Progenitor cell of endocrine pancreas (in vitro differentiated cells): ENCODE data around the gene GLB1L3. TPM values are rescaled to one million over a fixed set of nuclear protein-coding genes. Genes with fewer than 3 reads are reported as not detected.

ENCODE experiments used
- DNase-seq: peaks from one replicate; pipeline ENCODE4 v3.0.0; 2021; ENCODE audit warnings: low spot score; ENCODE audit not compliant: unreplicated experiment
- H3K27ac Mint-ChIP-seq: 2 replicates; pipeline ENCODE4 v1.8.0; 2021; ENCODE audit warnings: mild to moderate bottlenecking, moderate library complexity, mixed read lengths
- H3K27me3 Mint-ChIP-seq: 2 replicates; pipeline ENCODE4 v1.8.0; 2021; ENCODE audit warnings: mixed read lengths
- H3K36me3 Mint-ChIP-seq: 2 replicates; pipeline ENCODE4 v1.8.0; 2022; ENCODE audit warnings: mixed read lengths; ENCODE audit not compliant: insufficient read depth
- H3K4me1 Mint-ChIP-seq: 2 replicates; pipeline ENCODE4 v1.8.0; 2021; ENCODE audit warnings: low read depth, mixed read lengths
- H3K4me3 Mint-ChIP-seq: 2 replicates; pipeline ENCODE4 v1.8.0; 2021; ENCODE audit warnings: low read depth, mild to moderate bottlenecking, moderate library complexity, mixed read lengths
- H3K9me3 Mint-ChIP-seq: 2 replicates; pipeline ENCODE4 v1.8.0; 2021; ENCODE audit warnings: low read depth, mixed read lengths
- total RNA-seq: library from RNA; stranded (reverse); gene quantifications from 2 replicates; pipeline ENCODE4 v1.2.1, GENCODE V29; 2021
- TF ChIP-seq, protein P1 (sequence below): fragments of 200-600 bp; sonication (generic); IDR thresholded peaks from one replicate; pipeline ENCODE4 v1.5.0; 2021; ENCODE audit warnings: antibody characterized with exemption, mild to moderate bottlenecking; ENCODE audit not compliant: unreplicated experiment

Gene GLB1L3
- total RNA-seq, 1 donor from 2014 or later: not detected

DNA sequence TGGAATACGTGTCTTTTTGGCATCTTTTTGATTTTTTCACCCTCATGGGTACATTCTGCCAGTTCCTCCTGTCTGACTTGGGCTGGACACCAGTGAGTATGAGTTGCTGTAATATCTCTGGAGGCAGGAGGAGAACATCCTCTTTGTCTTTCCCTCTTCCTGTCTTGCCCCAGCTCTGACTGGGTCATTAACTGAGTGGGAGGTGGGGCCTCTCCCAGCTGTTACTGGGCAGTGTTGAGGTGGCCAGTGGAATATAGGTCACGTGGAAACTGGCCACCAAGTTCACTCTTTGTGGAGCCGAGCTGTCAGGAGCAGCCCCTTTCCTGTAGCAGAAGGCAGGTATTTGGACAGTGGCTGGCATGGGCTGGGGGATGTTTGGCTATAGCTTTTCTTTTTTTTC, 57.8 kb downstream of the GLB1L3 start:
- no peaks in the 10 kb centered on the region for H3K9me3 Mint-ChIP-seq
- H3K36me3 Mint-ChIP-seq: no peaks in the 10 kb centered on the region
- H3K27ac Mint-ChIP-seq: no peak overlapping the region
- no peak overlapping the region for H3K4me3 Mint-ChIP-seq
- peaks cover 6% of the 10 kb centered on the region for H3K4me1 Mint-ChIP-seq
- peaks cover 48% of the 10 kb centered on the region for H3K27me3 Mint-ChIP-seq
- TF ChIP-seq, protein P1, sequence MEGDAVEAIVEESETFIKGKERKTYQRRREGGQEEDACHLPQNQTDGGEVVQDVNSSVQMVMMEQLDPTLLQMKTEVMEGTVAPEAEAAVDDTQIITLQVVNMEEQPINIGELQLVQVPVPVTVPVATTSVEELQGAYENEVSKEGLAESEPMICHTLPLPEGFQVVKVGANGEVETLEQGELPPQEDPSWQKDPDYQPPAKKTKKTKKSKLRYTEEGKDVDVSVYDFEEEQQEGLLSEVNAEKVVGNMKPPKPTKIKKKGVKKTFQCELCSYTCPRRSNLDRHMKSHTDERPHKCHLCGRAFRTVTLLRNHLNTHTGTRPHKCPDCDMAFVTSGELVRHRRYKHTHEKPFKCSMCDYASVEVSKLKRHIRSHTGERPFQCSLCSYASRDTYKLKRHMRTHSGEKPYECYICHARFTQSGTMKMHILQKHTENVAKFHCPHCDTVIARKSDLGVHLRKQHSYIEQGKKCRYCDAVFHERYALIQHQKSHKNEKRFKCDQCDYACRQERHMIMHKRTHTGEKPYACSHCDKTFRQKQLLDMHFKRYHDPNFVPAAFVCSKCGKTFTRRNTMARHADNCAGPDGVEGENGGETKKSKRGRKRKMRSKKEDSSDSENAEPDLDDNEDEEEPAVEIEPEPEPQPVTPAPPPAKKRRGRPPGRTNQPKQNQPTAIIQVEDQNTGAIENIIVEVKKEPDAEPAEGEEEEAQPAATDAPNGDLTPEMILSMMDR: no peak
- no peak for DNase-seq

DNA sequence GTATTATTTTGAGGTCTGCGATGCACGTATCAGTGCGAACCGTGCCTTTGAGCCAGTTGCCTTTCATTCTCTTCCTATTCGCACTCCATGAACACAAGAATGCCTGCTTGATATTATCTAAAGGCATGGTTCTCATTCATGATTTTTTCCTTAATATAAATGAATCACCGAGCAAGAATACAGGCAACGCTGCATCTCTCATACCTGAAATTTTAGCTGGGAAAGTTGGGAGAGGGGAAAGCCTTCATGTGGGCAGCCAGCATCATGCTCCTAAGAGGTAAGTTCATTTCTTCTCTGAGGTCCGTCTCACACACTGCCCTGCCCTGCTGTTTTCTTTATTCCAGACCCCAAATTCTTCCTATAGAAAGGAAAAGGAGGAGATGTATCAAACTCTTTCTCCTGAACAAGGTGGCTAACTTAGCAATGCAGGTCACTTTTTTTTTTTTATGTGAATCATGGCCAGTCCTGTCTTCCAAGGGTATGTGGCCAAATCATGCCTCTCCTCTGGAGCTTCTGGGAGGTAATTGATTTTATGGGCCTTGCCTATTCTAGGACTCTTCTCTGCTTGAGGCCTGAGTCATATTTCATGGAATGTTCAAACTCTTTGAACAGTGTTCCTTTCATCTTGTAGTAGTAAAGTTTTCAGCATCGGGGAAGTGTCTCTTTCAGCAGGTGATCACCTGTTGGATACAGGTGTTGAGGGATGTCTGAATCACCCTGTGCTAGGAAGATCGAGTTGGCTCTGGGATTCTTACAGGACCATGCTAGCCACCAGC, 58.8 kb downstream of the GLB1L3 start:
- Mint-ChIP-seq H3K4me1 (peaks cover 6% of the 10 kb centered on the region), H3K4me3 (no peak overlapping the region), H3K27me3 (peaks cover 46% of the 10 kb centered on the region), H3K36me3 (no peaks in the 10 kb centered on the region), H3K9me3 (no peaks in the 10 kb centered on the region), H3K27ac (no peak overlapping the region)
- TF ChIP-seq, protein P1: no peak
- no peak for DNase-seq

DNA sequence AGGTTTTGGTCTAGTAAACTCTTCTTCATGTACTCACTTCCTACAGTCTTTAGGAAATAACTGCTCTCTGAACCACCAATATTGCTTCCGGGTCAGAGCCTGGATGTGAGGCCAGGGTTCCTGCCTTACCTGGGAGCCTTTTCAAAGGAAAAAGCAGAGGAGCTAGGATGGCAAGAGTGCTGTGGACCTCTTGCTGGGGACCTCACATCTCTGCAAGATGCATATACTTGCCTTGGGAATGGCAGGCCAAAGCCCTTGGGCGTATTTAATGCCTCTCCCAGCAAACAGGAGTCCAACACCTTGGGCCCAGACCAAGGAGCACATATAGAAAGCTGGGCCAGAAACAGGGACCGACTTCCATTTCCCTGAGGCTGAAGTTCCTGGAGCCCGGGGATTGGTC, 60.9 kb downstream of the GLB1L3 start:
- H3K4me3 Mint-ChIP-seq: no peak overlapping the region
- no peaks in the 10 kb centered on the region for H3K4me1 Mint-ChIP-seq

DNA sequence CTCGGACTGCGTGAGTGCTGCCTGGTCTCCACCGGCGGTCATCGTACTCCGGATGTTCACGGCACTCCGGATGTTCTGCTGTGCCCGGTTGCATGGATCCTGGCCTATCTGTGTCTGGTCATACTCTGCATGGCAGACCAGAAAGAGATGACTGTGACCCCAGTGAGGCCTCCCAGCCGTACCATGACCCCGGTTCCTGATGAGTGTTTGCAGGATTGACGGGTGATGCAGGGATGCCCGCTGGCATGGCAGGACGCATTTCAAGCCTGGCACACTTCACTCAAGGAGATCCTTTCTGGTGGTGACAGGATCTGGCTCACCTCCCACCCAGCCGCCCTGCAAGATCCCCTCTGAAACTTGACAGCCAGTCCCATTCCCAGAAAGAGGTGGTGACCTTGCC, 61.9 kb downstream of the GLB1L3 start:
- Mint-ChIP-seq H3K36me3 (no peaks in the 10 kb centered on the region), H3K4me3 (no peak overlapping the region), H3K4me1 (no peaks in the 10 kb centered on the region), H3K27ac (no peak overlapping the region), H3K9me3 (no peaks in the 10 kb centered on the region), H3K27me3 (peaks cover 24% of the 10 kb centered on the region)
- TF ChIP-seq, protein P1: no peak
- DNase-seq: no peak

More for the DNA sequence above, 60.9 kb downstream of the GLB1L3 start:
- Mint-ChIP-seq H3K27me3 (peaks cover 30% of the 10 kb centered on the region), H3K27ac (no peak overlapping the region), H3K36me3 (no peaks in the 10 kb centered on the region), H3K9me3 (no peaks in the 10 kb centered on the region)
- TF ChIP-seq, protein P1: no peak
- no peak for DNase-seq

DNA sequence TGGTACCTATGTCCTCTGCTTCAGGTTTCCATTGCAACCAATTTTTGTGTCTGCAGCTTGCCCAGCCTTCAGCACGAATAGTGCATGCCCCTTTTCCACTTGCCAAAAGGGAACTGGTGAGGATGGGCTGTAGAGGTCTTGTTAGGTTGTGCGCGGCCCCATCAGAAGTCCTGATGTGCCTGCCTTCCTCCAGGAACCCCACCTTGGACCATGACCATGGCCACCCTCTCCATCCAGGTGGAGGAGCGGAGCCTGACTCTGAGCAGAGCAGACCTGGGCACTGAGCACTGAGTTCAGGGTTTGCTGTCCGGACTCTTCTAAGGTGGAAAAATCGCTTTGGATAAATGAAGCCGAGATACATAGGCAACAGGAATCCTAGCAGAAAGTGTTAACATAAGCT, 62.5 kb downstream of the GLB1L3 start:
- Mint-ChIP-seq H3K36me3 (no peaks in the 10 kb centered on the region), H3K4me1 (no peaks in the 10 kb centered on the region), H3K4me3 (no peak overlapping the region), H3K27me3 (peaks cover 19% of the 10 kb centered on the region), H3K27ac (no peak overlapping the region), H3K9me3 (no peaks in the 10 kb centered on the region)
- no peak for DNase-seq
- TF ChIP-seq, protein P1: no peak
